RKO (cell line): ENCODE measurements around the gene SMAD3.

Experiments
- DNase-seq: peaks from one replicate; pipeline ENCODE4 v3.0.0-alpha.2; 2016; ENCODE audit warnings: low spot score

SMAD3 gene

DNA sequence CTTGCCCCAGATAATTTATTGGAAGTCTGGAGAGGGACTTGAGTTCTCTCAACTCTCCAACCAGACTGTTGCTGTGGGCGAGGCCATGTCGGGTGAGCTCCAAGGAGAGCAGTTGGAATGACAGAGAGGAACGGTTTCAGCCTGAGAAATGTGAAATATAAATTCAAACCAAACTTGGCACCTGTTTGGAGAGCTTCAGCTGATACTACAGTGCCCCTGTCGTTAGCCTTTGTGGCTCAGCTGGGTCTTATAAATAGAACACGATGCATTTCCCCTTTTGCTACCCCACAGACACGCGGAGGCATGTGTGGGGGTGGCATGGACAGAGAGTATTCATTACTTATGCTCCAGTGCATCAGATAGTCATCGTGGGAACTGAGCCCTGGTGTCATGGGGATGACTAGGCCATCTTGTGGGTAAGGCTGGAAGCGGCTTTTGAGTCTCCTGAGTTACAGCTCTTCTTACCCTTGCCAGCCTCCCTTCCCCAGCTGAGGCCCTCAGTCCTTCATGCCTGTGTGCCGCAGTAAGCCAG, 15.6 kb downstream of the SMAD3 start:
- peak; percentile 38 for DNase-seq

DNA sequence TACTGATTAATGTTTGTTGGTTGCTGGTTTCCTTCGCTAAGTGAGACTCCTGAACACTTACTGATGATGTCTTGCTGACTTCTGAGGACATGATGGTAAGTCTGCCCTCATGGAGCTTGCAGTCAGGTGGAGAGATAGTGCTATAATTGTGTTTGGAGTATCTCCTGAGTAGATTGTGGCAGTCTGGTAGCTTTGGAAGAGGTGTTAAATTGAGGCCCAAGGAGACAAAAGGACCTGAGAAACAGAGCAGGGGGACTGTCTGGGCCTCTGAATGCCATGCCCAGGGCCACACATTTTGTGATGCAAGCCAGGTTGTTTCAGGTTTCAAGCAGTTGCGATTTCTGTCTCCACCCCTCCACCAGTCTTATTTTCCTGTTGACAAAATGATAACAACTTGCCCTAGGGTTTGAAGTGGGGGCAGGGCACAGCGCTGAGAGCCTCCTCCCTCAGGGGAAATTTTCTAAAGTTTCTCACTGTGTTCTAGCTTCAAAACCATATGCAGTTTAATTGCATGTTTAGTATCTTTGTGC, 16.7 kb downstream of the SMAD3 start:
- DNase-seq: no peak

DNA sequence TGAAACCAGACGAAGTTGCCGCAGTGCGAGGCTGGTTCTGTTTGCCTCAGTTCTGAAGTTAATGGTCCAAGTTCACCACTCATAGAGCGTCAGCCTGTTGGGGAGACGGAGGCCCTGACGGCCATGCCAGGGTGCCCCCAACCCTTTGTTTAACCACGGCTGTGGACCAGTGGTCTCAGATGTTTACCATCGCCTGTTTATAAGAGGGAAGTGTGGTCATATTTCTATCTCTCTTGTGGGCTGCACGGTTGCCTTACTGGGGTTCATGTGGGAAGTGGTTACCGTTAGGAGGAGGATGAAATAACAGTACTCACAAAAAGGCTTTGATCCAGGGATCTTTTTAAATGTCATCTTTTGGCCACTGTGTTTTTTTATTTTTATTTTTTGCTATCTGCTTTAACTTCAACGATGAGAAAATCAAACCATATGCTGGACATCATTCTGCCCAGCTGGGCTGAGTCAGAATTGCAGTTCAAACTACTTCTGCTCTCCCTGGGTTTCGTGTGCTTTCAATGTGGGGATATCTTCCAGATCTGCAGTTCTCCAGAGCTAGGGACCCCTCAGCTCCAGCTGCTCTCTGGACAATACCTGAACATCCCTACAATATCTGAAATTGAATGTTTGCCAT, 17.8 kb downstream of the SMAD3 start:
- no peak for DNase-seq

DNA sequence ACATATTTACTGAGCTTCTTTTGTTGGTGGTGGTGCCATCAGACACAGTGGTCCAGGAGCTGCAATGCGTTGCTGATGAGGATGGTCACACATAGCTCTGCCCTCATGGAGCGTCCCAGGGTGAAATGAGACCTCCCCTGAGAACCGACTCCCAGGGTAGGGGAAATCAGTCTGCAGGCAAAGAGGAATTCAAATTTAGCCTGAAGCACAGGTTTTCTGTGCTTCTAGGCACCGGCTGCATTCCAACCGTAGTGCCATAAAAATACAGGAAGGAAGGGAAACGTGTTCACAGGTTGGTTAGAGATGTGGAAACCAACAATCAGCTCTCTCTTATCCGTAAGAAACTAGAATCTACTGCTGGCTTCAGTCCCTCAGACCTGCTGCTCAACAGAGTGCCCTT, 19.2 kb downstream of the SMAD3 start:
- no peak for DNase-seq

DNA sequence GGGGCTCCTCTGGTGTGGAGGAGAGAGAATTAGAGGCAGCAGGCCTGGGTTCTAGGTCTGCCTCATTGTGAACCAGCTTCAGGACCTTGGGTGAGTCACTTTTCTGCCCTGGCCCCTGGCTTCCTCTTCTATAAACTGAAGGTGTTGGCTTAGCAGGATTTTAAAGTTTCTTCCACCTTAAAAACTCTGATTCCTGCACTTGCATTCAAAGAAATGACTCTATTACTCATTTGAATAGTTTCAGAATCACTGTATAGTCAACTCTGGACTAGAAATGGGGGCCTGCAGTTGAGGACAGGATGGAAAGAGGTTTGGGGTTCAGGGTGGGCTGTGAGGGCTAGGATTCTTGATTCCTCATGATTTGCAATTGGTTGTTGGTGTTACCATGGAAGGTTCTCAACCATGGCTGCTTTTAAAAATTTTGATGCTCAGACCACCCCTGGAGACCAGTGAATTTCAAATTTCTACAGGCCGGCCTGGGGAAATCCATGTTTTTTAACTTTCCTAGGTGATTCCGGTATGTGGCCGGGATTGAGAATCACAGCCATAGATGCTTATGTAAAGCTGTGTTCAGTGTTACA, 19.9 kb downstream of the SMAD3 start:
- no peak for DNase-seq

DNA sequence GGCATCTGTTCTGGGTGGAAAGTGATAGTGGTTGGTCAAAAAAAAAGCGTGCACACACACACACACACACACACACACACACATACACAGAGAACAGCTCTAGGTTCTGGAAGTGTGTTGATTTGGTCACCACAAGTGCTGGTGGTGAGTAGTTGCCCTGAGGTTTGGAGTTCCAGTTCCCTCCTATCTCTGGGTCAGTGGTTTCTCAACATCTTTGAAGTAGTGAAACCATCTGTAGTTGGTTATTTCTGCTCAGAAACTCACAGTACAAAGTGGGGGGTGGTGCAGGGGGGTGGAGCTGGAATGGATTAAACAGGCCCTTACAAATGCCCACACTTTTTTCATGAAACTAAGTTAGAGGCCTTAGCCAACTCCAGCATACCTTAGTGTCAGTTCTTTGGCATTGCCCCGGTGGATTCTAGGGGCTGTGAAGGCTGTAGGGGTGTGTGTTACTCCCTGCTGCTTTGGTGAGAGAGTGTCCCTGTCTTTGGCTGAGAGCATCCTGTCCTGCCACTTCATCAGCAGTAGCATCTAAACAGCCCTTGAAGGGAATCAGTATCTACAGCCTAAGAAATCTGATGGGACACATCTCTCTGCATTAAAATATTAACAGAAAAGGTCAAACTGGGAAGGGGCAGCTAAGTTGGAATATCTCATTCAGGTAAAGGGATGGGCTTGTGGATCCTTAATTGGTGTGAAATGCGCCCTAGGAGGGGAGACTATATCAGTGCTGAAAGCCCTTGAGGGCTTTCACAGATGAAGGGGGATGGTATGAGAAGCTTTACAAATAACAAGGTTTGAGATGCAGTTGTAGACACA, 20.6 kb downstream of the SMAD3 start:
- no peak for DNase-seq

DNA sequence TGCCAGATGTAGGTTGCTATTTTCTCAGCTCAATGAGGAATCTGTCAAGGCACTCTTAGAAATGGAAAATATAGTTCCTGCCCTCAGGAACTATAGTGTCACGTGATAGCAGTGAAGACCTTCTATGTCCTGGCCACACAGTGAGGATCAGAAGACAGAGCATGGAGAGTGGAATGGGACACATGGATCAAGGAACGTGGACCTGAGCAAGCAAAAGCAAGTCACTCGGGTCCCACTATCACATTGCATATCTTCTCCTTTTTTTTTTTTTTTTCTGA, 21.2 kb downstream of the SMAD3 start:
- no peak for DNase-seq

DNA sequence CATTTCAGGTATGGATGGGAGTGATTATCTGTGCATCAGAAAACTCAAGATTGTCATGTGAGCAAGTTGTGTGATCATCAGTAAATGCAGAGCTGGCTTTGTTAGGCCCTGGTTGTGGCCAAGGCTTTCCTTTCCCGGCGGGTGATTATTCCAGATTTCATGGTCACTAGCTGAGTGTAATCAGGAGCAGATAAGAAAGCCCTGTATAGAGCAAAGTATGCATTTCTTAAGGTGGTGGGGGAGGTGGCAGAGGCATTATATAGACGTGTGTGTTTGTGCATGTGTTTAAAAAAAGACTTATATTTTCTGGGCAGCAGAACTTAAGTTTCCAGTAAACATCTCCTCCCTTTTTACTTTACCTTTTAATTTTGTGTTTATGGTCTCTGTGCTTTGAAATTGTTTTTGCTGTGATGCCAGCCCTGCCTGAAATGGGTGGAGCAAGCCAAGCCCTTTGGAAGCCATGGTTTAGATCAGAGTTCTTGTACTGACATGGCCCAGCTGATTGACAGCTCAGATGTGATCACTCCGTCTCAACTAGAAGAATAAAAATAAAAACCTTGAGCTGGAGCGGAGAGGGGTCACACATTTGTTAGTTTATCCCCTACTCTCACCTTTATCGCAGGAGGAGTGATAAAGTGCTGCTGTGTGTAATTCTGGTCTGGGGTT, 22.2 kb downstream of the SMAD3 start:
- no peak for DNase-seq

DNA sequence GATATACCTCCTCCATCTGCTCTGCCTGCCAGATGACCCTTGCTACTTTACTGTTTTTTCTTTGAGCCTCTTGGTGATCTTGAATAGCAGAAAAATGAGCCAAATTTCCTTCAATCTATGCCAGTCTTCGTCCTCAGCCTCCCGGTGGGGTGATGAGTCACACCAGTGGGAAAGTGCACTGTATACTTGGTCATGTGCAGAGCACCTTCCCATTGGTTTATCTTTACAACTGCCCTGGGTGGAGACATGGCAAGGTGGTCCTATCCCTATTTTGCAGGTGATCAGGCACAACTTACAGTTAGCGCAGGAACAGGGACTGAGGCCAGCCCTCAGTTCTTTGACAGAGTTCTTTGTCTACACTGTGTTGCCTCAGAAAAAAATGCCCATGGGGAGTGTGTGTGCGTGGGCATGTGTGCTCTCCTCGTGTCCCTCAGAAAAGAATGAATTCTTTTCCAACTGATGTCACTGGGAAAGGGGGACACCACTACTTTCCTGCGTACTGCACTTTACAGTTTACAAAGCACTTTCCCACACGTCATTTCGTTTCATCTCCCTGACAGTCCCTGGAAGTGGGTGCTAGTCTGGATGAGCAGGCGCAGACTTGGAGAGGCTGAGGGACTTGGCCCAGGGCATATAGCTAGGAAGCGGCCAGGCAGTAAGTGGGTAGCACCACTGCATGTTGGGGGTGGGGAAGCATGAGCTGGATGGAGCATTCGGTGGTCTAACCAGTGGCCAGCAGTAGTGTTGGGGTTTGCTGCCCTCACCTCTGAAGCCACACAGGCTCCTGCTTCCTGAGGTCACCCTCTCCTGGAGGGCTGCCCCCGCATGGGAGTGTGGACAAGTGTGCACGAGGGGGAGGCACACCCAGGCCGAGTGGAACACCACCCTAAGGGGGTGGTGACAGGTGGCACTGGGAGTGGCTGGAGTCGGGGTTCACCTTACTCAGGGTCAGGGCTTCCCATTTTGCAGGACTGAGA, 24.1 kb downstream of the SMAD3 start:
- DNase-seq: no peak

DNA sequence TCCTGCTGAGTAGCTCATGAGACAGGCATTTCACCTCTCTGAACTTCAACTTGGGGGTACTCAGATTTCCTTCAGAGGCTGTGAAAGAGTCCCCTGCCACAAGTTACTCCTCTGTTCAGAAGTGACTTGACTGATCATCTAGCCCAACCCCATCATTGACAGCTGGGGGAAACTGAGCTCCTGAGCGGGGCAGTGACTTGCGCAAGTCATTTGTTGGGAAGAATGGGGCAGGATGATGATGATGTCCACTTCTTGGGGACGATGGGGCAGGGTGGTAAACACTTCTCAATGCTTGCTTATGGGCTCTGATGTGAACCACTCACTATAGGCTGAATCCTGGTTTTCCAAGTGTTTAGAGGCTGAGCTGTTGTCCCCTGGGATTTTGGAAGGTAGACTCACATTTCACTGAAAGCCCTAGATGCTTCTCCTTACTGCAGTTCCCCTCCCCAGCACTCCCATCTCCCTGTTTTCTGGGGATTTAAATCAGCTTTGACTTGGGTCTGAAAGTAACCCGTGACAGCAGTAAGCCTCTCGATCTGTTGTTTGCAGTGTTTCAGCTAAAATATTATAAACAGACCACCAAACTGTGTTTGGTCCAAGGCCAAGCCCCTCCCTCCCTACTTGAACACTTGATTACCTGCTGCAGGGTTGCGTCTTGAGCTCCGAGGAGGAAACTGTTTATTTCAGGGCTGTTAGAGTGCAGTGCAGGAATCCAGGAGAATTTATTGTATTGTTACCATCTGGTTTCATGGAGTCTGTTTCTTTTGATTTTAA, 25.1 kb downstream of the SMAD3 start:
- no peak for DNase-seq

DNA sequence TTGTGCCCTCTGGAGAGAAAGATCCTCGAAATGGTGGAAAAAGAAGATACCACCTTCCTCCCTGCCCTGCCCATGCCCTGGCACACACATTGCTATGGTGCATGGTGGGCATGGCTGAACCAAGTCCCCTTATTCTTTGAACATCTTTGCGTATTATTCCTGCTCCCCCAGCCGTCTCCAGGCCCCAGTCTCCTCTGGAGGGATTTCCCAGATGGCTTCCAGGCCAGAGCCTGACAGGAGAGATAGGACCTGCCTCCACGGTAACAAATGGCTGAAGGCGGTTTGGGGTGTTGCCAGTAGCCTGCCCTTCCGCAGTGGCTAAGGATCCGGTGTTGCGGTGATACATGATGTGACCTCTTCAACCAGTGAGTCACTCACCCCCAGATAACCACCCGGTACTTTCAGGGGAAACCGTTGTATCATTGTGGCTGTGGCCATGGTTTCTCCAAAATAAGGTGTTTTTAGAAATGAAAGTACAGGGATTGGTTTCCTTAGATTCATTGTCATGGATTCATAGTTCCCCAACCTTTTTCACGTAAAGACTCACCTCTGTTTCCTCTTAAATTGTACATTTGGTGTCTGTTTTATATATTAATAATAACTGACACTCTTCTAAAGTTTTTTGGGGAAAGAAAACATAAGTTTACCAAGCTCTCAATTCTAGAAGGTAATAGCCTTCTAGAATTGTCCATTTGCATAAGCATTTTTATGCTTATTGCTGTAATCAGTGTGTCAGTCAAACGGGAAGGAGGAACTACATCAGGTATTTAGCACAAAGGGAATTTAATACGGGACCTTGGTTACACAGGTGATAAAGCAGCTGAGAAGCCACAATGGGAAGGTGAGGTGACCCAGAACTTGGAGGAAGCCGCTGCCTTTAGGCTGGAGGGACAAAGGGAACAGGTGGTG, 25.9 kb downstream of the SMAD3 start:
- DNase-seq: peak; percentile 48

DNA sequence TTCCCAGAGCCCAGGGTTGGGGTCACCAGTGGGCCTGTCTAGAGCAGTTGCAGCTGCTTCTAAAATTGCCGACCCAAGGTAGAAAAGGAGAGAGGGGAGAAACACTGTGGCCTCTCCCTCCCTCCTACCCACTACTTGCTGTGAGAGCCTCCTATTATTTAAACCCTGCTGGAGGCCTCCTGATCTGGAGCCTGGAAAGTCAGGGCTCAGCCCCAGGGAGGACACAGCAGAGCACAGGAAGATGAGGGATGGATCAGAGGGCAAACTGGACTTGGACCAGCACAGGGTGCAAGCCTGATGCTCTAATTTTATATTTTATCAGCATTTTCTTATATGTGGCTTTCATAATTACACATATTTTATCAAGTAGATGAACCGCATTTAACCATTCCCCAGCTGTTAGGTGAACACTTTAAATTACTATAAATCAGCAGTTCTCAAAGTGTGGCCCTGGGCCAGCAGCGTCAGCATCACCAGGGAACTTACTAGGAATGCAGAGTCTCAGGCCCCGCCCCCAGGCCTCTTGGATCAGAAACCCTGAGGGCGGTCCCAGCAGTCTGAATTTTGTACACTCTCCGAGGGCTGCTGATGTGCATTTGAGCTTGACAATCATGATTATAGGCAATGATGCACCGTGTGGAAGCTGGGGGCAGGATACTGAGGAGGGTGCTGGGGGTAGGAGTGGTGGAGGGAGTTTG, 26.7 kb downstream of the SMAD3 start:
- no peak for DNase-seq

DNA sequence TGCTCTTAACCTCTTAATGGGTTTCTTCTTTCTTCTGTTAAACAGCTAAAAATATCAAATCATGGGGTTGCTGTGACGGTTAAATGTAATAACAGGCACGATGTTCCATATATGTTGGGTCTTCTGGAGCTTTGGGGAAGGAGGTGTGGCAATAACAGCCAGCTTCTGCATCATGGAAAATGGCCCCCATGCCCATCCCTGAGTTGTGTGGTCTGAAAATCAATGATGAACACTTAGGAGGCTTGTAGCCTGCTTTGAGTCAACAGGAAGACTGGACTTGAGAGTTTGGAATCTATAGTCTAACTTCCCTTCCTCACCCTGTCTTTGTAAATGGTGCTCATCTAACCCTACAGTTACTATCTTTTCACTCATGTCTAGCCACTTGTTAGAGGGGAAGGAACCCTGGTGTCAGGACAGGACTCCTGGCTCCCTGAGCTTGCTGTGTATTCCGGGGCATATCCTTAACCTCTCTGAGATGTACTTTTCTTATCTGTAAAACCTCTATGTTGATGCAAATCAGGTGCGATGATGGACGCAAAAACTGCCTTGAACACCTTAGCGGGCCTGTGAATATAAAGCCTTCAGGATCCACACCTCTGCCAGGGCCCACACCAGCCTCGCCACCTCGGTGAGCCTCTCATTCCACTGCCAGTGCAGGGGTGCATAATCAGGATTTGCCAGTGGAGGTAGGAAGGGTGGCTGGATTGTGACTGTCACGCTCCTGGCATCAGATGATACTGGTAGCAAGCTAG, 27.5 kb downstream of the SMAD3 start:
- DNase-seq: no peak

DNA sequence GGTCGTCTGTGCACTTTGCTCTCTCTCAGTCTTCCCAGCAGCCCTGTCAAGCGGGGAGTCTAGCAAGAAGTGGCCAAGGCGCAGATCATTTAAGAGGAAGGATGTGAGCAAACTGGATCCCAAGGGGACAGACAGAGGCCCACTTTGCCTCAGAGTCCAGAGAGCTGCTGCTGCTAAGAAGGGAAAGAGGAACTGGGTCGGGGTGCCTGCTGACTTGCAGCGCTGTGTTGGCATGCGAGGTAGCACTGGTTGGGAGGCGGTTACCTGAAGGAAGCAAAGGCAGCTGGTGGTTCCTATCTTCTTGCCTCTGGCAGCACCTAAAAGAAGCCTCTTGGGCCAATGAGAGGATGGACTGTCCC, 28.1 kb downstream of the SMAD3 start:
- no peak for DNase-seq

DNA sequence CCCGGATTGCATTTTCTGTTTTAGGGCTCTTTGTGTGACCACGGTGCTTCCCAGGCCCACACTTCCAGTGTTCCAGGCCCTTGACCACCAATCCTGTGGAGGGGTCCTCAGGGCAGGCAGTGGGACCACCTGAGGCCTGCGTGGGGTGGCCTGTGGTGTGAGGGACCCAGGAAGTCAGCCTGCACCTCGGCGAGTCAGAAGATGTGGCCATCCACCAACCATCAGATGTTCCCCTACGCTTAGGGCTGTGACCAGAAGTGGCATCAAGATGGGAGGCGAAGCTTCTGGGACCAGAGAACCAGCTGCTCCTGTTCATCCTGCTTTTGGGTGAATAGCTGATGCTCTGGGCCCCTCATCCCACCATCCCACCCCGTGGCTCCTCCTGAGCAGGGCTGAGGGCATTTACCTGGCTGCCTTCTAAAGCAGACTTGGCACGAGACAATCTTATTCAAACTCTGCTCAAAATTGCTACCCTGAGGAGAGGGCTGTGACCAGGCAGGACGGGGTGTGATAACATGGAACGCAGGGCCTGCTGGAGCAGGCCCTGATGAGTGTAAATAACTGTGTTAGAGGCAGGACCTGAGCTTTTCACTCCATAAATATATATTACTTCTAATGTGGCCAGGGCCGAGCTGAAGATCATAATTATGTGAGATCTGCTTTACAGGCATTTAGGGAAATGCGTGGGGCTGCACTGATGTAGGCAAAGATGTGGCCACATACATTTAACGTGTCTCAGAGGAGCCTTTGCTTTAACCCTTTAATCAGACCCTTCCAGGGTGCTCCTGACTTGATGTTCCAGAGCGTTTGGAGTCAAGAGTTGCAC, 28.8 kb downstream of the SMAD3 start:
- no peak for DNase-seq

DNA sequence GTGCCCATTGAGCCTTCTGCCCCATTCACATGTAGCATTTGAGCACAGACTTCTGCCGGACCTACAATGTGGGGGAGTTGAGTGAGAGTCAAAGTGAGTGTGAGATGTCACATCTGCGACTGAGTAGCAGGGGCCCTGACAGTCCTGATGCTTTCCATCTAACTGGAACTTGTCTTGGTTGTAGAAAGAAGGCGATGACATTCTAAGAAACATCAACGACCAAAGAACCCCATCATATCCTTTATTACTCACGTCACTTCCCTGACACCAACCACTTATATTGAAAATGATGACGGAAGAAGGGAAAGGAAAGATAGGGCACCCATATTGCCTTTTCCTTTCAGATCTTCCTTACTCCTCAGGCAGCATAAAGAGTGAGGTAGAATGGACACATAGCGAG, 30.5 kb downstream of the SMAD3 start:
- DNase-seq: no peak

DNA sequence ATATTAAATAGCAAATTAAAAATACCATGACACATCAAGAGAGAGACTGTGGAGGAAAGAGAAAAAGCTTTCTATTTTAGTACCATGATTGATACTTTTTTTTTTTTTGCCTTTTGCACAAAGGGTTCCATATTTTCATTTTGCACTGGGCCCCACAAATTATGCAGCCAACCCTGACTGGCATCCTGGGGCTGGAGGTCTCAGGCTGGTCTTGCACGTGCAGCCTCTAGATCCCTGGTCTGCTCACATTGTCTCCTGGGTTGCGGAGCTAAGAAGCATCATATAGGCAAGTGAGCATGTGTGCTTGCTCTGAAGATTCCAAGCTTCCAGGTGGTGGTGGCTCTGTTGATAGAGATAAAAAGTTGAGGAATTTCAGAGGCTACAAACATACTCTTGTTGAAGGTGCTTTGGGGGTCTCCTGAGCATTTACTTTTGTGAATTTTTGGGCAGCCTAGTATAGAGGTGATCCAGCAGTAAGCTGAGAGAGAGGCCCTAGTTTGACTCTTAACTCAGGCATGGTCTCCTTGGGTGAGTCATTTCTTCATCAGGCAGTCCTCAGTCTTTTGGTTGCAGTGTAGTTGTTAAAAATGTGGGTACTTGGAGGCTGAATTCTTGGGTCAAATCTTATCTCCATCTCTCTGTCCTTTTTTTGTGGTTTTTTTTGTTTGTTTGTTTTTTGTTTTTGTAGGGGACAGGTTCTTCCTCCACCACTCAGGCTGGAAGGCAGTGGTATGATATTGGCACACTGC, 31.3 kb downstream of the SMAD3 start:
- DNase-seq: peak; percentile 32
